GM23248 (cell line): ENCODE data around the gene KCNMA1.

Experiments used
- EZH2 ChIP-seq: fragments of 200-600 bp; sonication (generic); IDR thresholded peaks from 2 replicates; pipeline ENCODE4 v1.6.1; 2018; ENCODE audit warnings: antibody characterized with exemption, mild to moderate bottlenecking; ENCODE audit not compliant: insufficient read depth, poor library complexity, severe bottlenecking
- EZH2phosphoT487 ChIP-seq: fragments of 200-600 bp; sonication (generic); IDR thresholded peaks from 2 replicates; pipeline ENCODE4 v1.6.1; 2018; ENCODE audit warnings: antibody characterized with exemption, moderate library complexity, mild to moderate bottlenecking, low read depth; ENCODE audit not compliant: insufficient read depth

- TF ChIP-seq EZH2 (no peak), EZH2phosphoT487 (no peak)
Measured at GRCh38 chr10:77157248-77158019, 480.2 kb downstream of the KCNMA1 start.
